HepG2 (cell line): ENCODE data around the gene CCDC18. TPM values are rescaled to one million over a fixed set of nuclear protein-coding genes. Genes with fewer than 3 reads are reported as not detected.

Source experiments
- BCL6 ChIP-seq: IDR thresholded peaks from 2 replicates; pipeline ENCODE4 v1.6.1; 2016; ENCODE audit warnings: missing genetic modification reagents, missing compliant biosample characterization
- DMTF1 ChIP-seq: sonication (generic); formaldehyde crosslinking; IDR thresholded peaks from 2 replicates; pipeline ENCODE4 v1.4.0; 2020; ENCODE audit warnings: mild to moderate bottlenecking, missing genetic modification reagents
- DPF2 ChIP-seq: sonication (generic); formaldehyde crosslinking; IDR thresholded peaks from 2 replicates; pipeline ENCODE4 v1.4.0; 2020; ENCODE audit warnings: mild to moderate bottlenecking, low read depth, missing genetic modification reagents, borderline replicate concordance
- EZH2 ChIP-seq: conservative IDR thresholded peaks from 2 replicates; pipeline ENCODE4 v1.6.1; 2012; ENCODE audit warnings: mild to moderate bottlenecking, low read depth, low read length, moderate library complexity
- FOXJ3 ChIP-seq: sonication (generic); formaldehyde crosslinking; IDR thresholded peaks from 2 replicates; pipeline ENCODE4 v1.4.0; 2020; ENCODE audit warnings: missing genetic modification reagents, mild to moderate bottlenecking, borderline replicate concordance
- FOXP1 ChIP-seq, 2 experiments: fragments of 450-650 bp in 1 of 2; IDR thresholded peaks; 2 replicates each; pipeline ENCODE4 v1.6.1; 2017 to 2018; ENCODE audit warnings: antibody characterized with exemption in 1 of 2
- IKZF1 ChIP-seq: fragments of 450-650 bp; IDR thresholded peaks from 2 replicates; pipeline ENCODE4 v1.7.1; 2016
- KMT2B ChIP-seq: IDR thresholded peaks from 2 replicates; pipeline ENCODE4 v1.6.1; 2016; ENCODE audit warnings: missing genetic modification reagents, missing compliant biosample characterization
- MTERF4 ChIP-seq: sonication (generic); formaldehyde crosslinking; IDR thresholded peaks from 2 replicates; pipeline ENCODE4 v1.8.0; 2023; ENCODE audit warnings: mild to moderate bottlenecking, missing genetic modification reagents
- STAT5B ChIP-seq: sonication (generic); formaldehyde crosslinking; IDR thresholded peaks from 2 replicates; pipeline ENCODE4 v1.4.0; 2020; ENCODE audit warnings: missing genetic modification reagents
- ZMYM2 ChIP-seq: sonication (generic); formaldehyde crosslinking; IDR thresholded peaks from 2 replicates; pipeline ENCODE4 v1.8.0; 2022; ENCODE audit warnings: mild to moderate bottlenecking, missing genetic modification reagents
- ZNF292 ChIP-seq: sonication (generic); formaldehyde crosslinking; IDR thresholded peaks from 2 replicates; pipeline ENCODE4 v1.8.1; 2022; ENCODE audit warnings: mild to moderate bottlenecking, low read depth, missing genetic modification reagents, borderline replicate concordance
- ZNF33B ChIP-seq: sonication (generic); formaldehyde crosslinking; IDR thresholded peaks from 2 replicates; pipeline ENCODE4 v1.5.1; 2020; ENCODE audit warnings: mild to moderate bottlenecking, missing genetic modification reagents
- ZNF34 ChIP-seq: sonication (generic); formaldehyde crosslinking; IDR thresholded peaks from 2 replicates; pipeline ENCODE4 v1.4.0; 2020; ENCODE audit warnings: mild to moderate bottlenecking, missing genetic modification reagents, borderline replicate concordance
- ZNF354B ChIP-seq: sonication (generic); formaldehyde crosslinking; IDR thresholded peaks from 2 replicates; pipeline ENCODE4 v1.8.0; 2022; ENCODE audit warnings: mild to moderate bottlenecking, missing genetic modification reagents
- ZNF614 ChIP-seq: IDR thresholded peaks from 2 replicates; pipeline ENCODE4 v1.6.1; 2018; ENCODE audit warnings: missing biosample characterization, missing genetic modification reagents, inconsistent platforms, borderline replicate concordance
- ZNF724P ChIP-seq: sonication (generic); formaldehyde crosslinking; IDR thresholded peaks from 2 replicates; pipeline ENCODE4 v1.8.0; 2022; ENCODE audit warnings: missing genetic modification reagents, borderline replicate concordance
- ZSCAN20 ChIP-seq: sonication (generic); formaldehyde crosslinking; IDR thresholded peaks from 2 replicates; pipeline ENCODE4 v1.4.0; 2020; ENCODE audit warnings: missing genetic modification reagents, mild to moderate bottlenecking, borderline replicate concordance
- ZSCAN29 ChIP-seq: sonication (generic); formaldehyde crosslinking; conservative IDR thresholded peaks from 2 replicates; pipeline ENCODE4 v1.4.0; 2020; ENCODE audit warnings: mild to moderate bottlenecking, missing genetic modification reagents
- polyA plus RNA-seq, 8 experiments: library from polyadenylated mRNA; depleted of rRNA in 3 of 8; stranded (reverse) in 7 of 8; unstranded in 1 of 8; fragments of >200 nt; fragmentation: Illumina TruSeq in 4 of 8; extraction: Trizol in 4 of 8; gene quantifications; 2 replicates each; pipeline versions ENCODE4 v1.2.1 to v1.2.3, GENCODE V29; 2011 to 2016; ENCODE audit warnings: low read depth in 4 of 8, missing spikeins in 1 of 8, mixed read lengths in 1 of 8; ENCODE audit not compliant: insufficient read depth in 1 of 8
- total RNA-seq, 5 experiments: library from RNA; depleted of rRNA; stranded (reverse); fragments of >200 nt; fragmentation: Illumina TruSeq; extraction: Trizol; gene quantifications; 2 replicates each; pipeline ENCODE4 v1.2.3, GENCODE V29; 2016; ENCODE audit warnings: low read depth in 1 of 5
- TF ChIP-seq, protein P1 (sequence below): sonication (generic); formaldehyde crosslinking; IDR thresholded peaks from 2 replicates; pipeline ENCODE4 v1.4.0; 2020; ENCODE audit warnings: missing genetic modification reagents
- TF ChIP-seq, protein P2 (sequence below): sonication (generic); formaldehyde crosslinking; IDR thresholded peaks from 2 replicates; pipeline ENCODE4 v1.4.0; 2020; ENCODE audit warnings: missing genetic modification reagents, mild to moderate bottlenecking, borderline replicate concordance
- TF ChIP-seq, protein P3 (sequence below): sonication (generic); formaldehyde crosslinking; IDR thresholded peaks from 2 replicates; pipeline ENCODE4 v1.4.0; 2020; ENCODE audit warnings: missing genetic modification reagents, low read depth, mild to moderate bottlenecking, borderline replicate concordance

The CCDC18 gene
- total and polyA plus RNA-seq, 2 of the 13 experiments (the other 11 are each of a cell fraction or from before 2014, with no cell fraction given) = 1.9 to 18.4 TPM

DNA sequence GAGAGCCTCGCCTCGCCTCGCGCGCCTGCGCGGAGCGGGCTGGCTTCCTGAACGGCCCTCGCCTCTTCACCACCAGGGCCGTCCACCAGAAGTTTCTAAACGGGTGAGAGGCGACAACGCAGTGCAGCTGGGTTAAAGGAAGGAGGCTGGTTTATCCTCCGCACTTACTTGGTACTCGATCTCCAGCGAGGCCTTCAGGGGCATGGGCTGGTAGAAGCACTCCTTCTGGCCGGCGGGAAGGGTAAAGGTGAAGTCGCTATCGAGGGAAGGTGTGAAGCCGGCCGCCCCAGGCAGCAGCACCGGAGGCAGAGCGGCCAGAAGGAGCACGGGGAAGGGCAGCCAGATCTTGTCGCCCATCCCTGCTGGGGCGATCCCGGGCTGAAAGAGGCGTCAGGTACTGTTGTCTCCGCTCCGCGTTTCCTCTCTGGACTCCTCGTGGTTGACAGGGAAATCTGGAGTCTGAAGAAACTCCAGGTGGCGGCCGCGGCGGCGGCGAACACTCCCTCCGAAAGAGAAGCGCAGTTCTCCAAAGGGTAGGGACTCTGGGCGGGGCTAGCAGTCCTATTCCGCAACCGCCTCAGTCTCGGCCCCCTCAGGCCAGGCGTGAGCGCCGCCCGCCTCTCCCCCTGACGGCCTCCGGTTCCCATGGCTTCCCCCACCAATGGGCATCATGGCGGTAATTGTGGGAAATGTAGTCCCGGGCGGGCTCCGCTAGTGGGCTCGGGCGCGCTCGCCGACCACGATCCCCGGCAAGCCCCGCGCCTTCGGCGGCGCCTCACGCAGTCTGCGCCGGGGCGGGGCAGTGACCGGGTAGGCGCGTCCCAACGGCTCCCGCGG is 420 bp upstream of the CCDC18 start, which contains the start of gene TMED5 (continued):
- no peak for TF ChIP-seq ZNF34 (CRISPR knock-in tag)
- TF ChIP-seq, protein P1, sequence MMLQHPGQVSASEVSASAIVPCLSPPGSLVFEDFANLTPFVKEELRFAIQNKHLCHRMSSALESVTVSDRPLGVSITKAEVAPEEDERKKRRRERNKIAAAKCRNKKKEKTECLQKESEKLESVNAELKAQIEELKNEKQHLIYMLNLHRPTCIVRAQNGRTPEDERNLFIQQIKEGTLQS = no peak
- TF ChIP-seq ZMYM2 (CRISPR knock-in tag) = no peak; the same call in 1 of the 2 replicates
- TF ChIP-seq ZSCAN20 = peak; percentile 72; the same call in 1 of the 2 replicates
- peak; percentile 69; the same call in 1 of the 2 replicates for TF ChIP-seq FOXJ3 (CRISPR knock-in tag)
- no peak for TF ChIP-seq ZSCAN29 (CRISPR knock-in tag)
- TF ChIP-seq MTERF4 = no peak
- no peak; the same call in none of the 2 replicates for TF ChIP-seq BCL6 (CRISPR knock-in tag)
- TF ChIP-seq DPF2 (CRISPR knock-in tag) = no peak
- peak; percentile 81 for TF ChIP-seq ZNF724P (CRISPR knock-in tag)
- TF ChIP-seq DMTF1 = no peak
- peak; percentile 39; the same call in 1 of the 2 replicates for TF ChIP-seq ZNF292
- no peak for TF ChIP-seq EZH2
- TF ChIP-seq, protein P2, sequence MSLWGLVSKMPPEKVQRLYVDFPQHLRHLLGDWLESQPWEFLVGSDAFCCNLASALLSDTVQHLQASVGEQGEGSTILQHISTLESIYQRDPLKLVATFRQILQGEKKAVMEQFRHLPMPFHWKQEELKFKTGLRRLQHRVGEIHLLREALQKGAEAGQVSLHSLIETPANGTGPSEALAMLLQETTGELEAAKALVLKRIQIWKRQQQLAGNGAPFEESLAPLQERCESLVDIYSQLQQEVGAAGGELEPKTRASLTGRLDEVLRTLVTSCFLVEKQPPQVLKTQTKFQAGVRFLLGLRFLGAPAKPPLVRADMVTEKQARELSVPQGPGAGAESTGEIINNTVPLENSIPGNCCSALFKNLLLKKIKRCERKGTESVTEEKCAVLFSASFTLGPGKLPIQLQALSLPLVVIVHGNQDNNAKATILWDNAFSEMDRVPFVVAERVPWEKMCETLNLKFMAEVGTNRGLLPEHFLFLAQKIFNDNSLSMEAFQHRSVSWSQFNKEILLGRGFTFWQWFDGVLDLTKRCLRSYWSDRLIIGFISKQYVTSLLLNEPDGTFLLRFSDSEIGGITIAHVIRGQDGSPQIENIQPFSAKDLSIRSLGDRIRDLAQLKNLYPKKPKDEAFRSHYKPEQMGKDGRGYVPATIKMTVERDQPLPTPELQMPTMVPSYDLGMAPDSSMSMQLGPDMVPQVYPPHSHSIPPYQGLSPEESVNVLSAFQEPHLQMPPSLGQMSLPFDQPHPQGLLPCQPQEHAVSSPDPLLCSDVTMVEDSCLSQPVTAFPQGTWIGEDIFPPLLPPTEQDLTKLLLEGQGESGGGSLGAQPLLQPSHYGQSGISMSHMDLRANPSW (CRISPR knock-in tag) = peak; percentile 83; the same call in 1 of the 2 replicates
- TF ChIP-seq ZNF614 (CRISPR knock-in tag) = 0 out of 2 replicates have a peak, but pooled peaks have one; percentile 47
- TF ChIP-seq STAT5B = no peak
- TF ChIP-seq, protein P3, sequence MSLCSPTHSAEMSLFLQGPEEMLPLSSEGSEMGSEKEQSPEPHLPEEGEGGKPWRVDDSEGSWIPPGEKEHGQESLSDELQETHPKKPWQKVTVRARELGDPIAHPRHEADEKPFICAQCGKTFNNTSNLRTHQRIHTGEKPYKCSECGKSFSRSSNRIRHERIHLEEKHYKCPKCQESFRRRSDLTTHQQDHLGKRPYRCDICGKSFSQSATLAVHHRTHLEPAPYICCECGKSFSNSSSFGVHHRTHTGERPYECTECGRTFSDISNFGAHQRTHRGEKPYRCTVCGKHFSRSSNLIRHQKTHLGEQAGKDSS (CRISPR knock-in tag) = no peak; the same call in 1 of the 2 replicates
- peak; percentile 58 for TF ChIP-seq KMT2B (CRISPR knock-in tag)
- no peak for TF ChIP-seq FOXP1 (IDR thresholded peaks at IDR 0.05)
- TF ChIP-seq FOXP1 (CRISPR knock-in tag; IDR thresholded peaks at IDR 0.05) = no peak; the same call in 1 of the 2 replicates
- no peak for TF ChIP-seq ZNF354B (CRISPR knock-in tag)
- no peak for TF ChIP-seq IKZF1
- peak; percentile 94 for TF ChIP-seq ZNF33B (CRISPR knock-in tag)
